Small intestine (tissue), 7 donors: ENCODE results near the gene SMDT1. TPM values are rescaled to one million over a fixed set of nuclear protein-coding genes. Genes with fewer than 3 reads are reported as not detected.
"Not testable (repeated sequence)": the region's sequence is repeated elsewhere in the genome, so short reads cannot be mapped to it uniquely, and the experiment has no call there.

Source experiments
- DNase-seq, 2 donors: peaks; one replicate each; pipeline versions ENCODE4 v3.0.0 to v3.0.0-alpha.2; 2013
- FAIRE-seq: peaks from 2 replicates; lab custom pipeline; 2012; peaks lifted over from hg19 to GRCh38; lab: Jason Lieb, UNC
- H3K27ac ChIP-seq, 3 donors: one replicate each; pipeline ENCODE4 v1.5.1; 2013; ENCODE audit warnings: low read length in 2 of 3, mild to moderate bottlenecking in 2 of 3, control low read depth in 1 of 3, inconsistent platforms in 1 of 3, low read depth in 1 of 3, moderate library complexity in 1 of 3
- H3K27me3 ChIP-seq, 3 donors: one replicate each; pipeline ENCODE4 v1.6.1; 2013; ENCODE audit warnings: low read length in 3 of 3, inconsistent platforms in 1 of 3; ENCODE audit not compliant: control insufficient read depth in 3 of 3, insufficient read depth in 3 of 3
- H3K36me3 ChIP-seq, 3 donors: one replicate each; pipeline ENCODE4 v1.6.1; 2013; ENCODE audit warnings: low read length in 3 of 3, inconsistent platforms in 1 of 3, low read depth in 1 of 3, mild to moderate bottlenecking in 1 of 3, moderate library complexity in 1 of 3; ENCODE audit not compliant: control insufficient read depth in 3 of 3, insufficient read depth in 2 of 3
- H3K4me1 ChIP-seq, 3 donors: one replicate each; pipeline ENCODE4 v1.6.1; 2013; ENCODE audit warnings: low read length in 2 of 3, inconsistent platforms in 1 of 3, low read depth in 1 of 3, mild to moderate bottlenecking in 1 of 3, moderate library complexity in 1 of 3; ENCODE audit not compliant: control insufficient read depth in 3 of 3, insufficient read depth in 2 of 3
- H3K4me3 ChIP-seq, 3 donors: one replicate each; pipeline ENCODE4 v1.5.1; 2013; ENCODE audit warnings: low read length in 3 of 3, control low read depth in 1 of 3, inconsistent platforms in 1 of 3, low read depth in 1 of 3, mild to moderate bottlenecking in 1 of 3, moderate library complexity in 1 of 3
- H3K9me3 ChIP-seq, 2 donors: one replicate each; pipeline ENCODE4 v1.6.1; 2013; ENCODE audit warnings: low read depth in 1 of 2, low read length in 1 of 2; ENCODE audit not compliant: control insufficient read depth in 2 of 2, insufficient read depth in 1 of 2
- WGBS, 3 donors: extraction: QIAGEN DNeasy Blood & Tissue Kit; methylation state at CpG; one replicate each; pipeline ENCODE4 v1.1.7; 2013; 5-methylcytosine and 5-hydroxymethylcytosine counted together
- polyA plus RNA-seq, 4 donors: library from polyadenylated mRNA; stranded (reverse) in 3 of 4; unstranded in 1 of 4; fragments of 200-250 nt in 3 of 4; fragments of 120-200 nt in 1 of 4; gene quantifications; one replicate each; pipeline versions ENCODE4 v1.2.1 to v1.2.3, GENCODE V29; 2013
- donor health status: healthy with polysubstance abuse.
- donor health status: control.
- donor health status: control.
- donor health status: Bipolar disorder and iron deficiency.
- donor health status: healthy.

SMDT1 gene
- polyA plus RNA-seq, 4 donors, result 98.4 to 304 (median 134) TPM

GRCh38 chr22:42066937-42067336 is 12.6 kb upstream of the SMDT1 start:
- FAIRE-seq (no peak), DNase-seq (no peak)
- Histone ChIP-seq H3K27ac (no peak overlapping the region), H3K27me3 (no peaks in the 10 kb centered on the region), H3K36me3 (peaks cover 0 to 52% (median 12%) of the 10 kb centered on the region in 3 donors), H3K9me3 (no peaks in the 10 kb centered on the region), H3K4me3 (no peak overlapping the region), H3K4me1 (peaks cover 0 to 20% (median 5%) of the 10 kb centered on the region in 3 donors)
- 94 to 98% (median 97%) methylated on average over 10 of the region's 10 CpGs for WGBS, 3 donors

- no peaks in the 10 kb centered on the region for H3K27me3 ChIP-seq
- no peak for FAIRE-seq
- 90 to 95% (median 95%) methylated on average over 14 of the region's 14 CpGs for WGBS, 3 donors
- H3K36me3 ChIP-seq, result peaks cover 0 to 43% (median 10%) of the 10 kb centered on the region in 3 donors
- H3K4me3 ChIP-seq, result no peak overlapping the region
- no peak overlapping the region for H3K27ac ChIP-seq
- no peak for DNase-seq
- H3K4me1 ChIP-seq, result peaks cover 0 to 20% (median 5%) of the 10 kb centered on the region in 3 donors
- no peaks in the 10 kb centered on the region for H3K9me3 ChIP-seq
Observed at GRCh38 chr22:42067671-42068251, 11.7 kb upstream of the SMDT1 start.

DNA sequence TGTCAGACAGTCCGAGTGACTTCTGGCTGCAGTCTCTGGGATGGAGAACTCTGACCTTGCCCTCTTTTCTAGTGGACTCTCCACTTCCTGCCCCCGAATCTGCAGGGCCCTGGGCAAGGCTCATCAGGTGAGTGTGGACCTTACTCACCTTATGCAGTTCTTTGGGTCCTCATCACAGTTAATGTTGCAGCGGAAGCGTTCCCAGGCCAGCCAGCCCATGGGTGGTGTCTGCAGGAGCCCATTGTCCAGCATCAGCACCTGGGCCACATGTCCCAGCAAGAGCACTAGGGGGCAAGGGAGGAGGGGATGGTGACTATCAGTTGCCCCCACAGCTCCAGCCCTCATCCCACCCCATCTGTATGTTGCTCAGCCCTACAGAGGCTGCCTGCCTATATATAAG is 11.2 kb upstream of the SMDT1 start:
- DNase-seq, result no peak

GRCh38 chr22:42069801-42070516 is 9.5 kb upstream of the SMDT1 start:
- WGBS, 3 donors, result 20 to 22% (median 22%) methylated on average over 19 of the region's 19 CpGs
- Histone ChIP-seq H3K27ac (peak overlapping the region; percentile 81 to 90 (median 88)), H3K4me1 (peaks cover 0 to 30% (median 3%) of the 10 kb centered on the region in 3 donors), H3K36me3 (peaks cover 0 to 36% (median 7%) of the 10 kb centered on the region in 3 donors), H3K9me3 (no peaks in the 10 kb centered on the region), H3K4me3 (peak overlapping the region; percentile 44 to 76 (median 63)), H3K27me3 (no peaks in the 10 kb centered on the region)
- FAIRE-seq (no peak), DNase-seq (no peak)

More for the DNA sequence above, 11.2 kb upstream of the SMDT1 start:
- Histone ChIP-seq H3K27ac (no peak overlapping the region), H3K36me3 (peaks cover 0 to 40% (median 7%) of the 10 kb centered on the region in 3 donors), H3K27me3 (no peaks in the 10 kb centered on the region), H3K4me1 (peaks cover 0 to 20% (median 5%) of the 10 kb centered on the region in 3 donors), H3K9me3 (no peaks in the 10 kb centered on the region), H3K4me3 (no peak overlapping the region)
- 91 to 94% (median 93%) methylated on average over 4 of the region's 4 CpGs for WGBS, 3 donors
- no peak for FAIRE-seq

GRCh38 chr22:42070517-42071422 is 8.7 kb upstream of the SMDT1 start, which contains the start of gene NAGA:
Gene NAGA (minus strand): TSS chr22:42070812. CDS start chr22:42070297, 515 bp downstream.
- H3K27ac ChIP-seq, result peak within 1 kb of the TSS; percentile 81 to 90 (median 88)
- H3K36me3 ChIP-seq, result peaks cover 0 to 37% (median 7%) of the 10 kb centered on the region in 3 donors
- FAIRE-seq (no peak), DNase-seq (peak; percentile 98 to 99)
- 0 to 1% (median 0%) methylated on average over 54 to 56 of the region's 56 CpGs for WGBS, 3 donors
- no peaks in the 10 kb centered on the region for H3K27me3 ChIP-seq
- no peaks in the 10 kb centered on the region for H3K9me3 ChIP-seq
- H3K4me3 ChIP-seq, result peak within 1 kb of the TSS; percentile 44 to 76 (median 63)
- peaks cover 0 to 32% (median 3%) of the 10 kb centered on the region in 3 donors for H3K4me1 ChIP-seq

- peak overlapping the region in 1 of 3 donors; percentile 81 for H3K27ac ChIP-seq
- peak overlapping the region in 1 of 3 donors; percentile 76 for H3K4me3 ChIP-seq
- H3K27me3 ChIP-seq, DNase-seq, H3K9me3 ChIP-seq, FAIRE-seq: not testable (repeated sequence)
- peaks cover 0 to 32% (median 7%) of the 10 kb centered on the region in 3 donors for H3K36me3 ChIP-seq
- WGBS, 3 donors, result 53 to 68% (median 59%) methylated on average over 7 of the region's 7 CpGs
- H3K4me1 ChIP-seq, result peaks cover 0 to 32% (median 3%) of the 10 kb centered on the region in 3 donors
Observed at GRCh38 chr22:42071508-42071907, 8.0 kb upstream of the SMDT1 start.

- H3K4me1 ChIP-seq, result peaks cover 0 to 34% (median 3%) of the 10 kb centered on the region in 3 donors
- no peak overlapping the region for H3K27ac ChIP-seq
- FAIRE-seq (no peak), DNase-seq (no peak)
- H3K9me3 ChIP-seq, result no peaks in the 10 kb centered on the region
- H3K4me3 ChIP-seq, result no peak overlapping the region
- 85 to 96% (median 91%) methylated on average over 8 of the region's 8 CpGs for WGBS, 3 donors
- no peaks in the 10 kb centered on the region for H3K27me3 ChIP-seq
- peaks cover 0 to 32% (median 0%) of the 10 kb centered on the region in 3 donors for H3K36me3 ChIP-seq
Observed at GRCh38 chr22:42072606-42073330, 6.7 kb upstream of the SMDT1 start.
